Upper lobe of left lung (tissue), 6 donors: ENCODE results near the gene CLPTM1L. TPM values are rescaled to one million over a fixed set of nuclear protein-coding genes. Genes with fewer than 3 reads are reported as not detected.
A peak's percentile ranks its signal among the peaks of the same experiment; 100 is the strongest.

Source experiments
- ATAC-seq, 2 donors: fragments of 200-7000 bp; cut with Tn5 transposase; one replicate each; pipeline ENCODE4 v1.9.1; 2022; ENCODE audit warnings: mild to moderate bottlenecking in 2 of 2, moderate library complexity in 2 of 2; ENCODE audit not compliant: low FRiP score in 2 of 2
- DNase-seq, 2 donors: peaks; one replicate each; pipeline ENCODE4 v3.0.0-alpha.2; 2019 to 2020
- H3K27ac ChIP-seq, 4 donors: fragments of 200-600 bp; sonication (generic); one replicate each; pipeline ENCODE4 v1.5.1; 2016 to 2019
- H3K27me3 ChIP-seq, 4 donors: fragments of 200-600 bp; sonication (generic); one replicate each; pipeline ENCODE4 v1.5.1; 2017 to 2019
- H3K36me3 ChIP-seq, 4 donors: fragments of 200-600 bp; sonication (generic); one replicate each; pipeline ENCODE4 v1.5.1; 2016 to 2019
- H3K4me1 ChIP-seq, 4 donors: fragments of 200-600 bp; sonication (generic); one replicate each; pipeline ENCODE4 v1.5.1; 2018 to 2019
- H3K4me3 ChIP-seq, 4 donors: fragments of 200-600 bp; sonication (generic); one replicate each; pipeline ENCODE4 v1.5.1; 2017 to 2019; ENCODE audit warnings: mild to moderate bottlenecking in 2 of 4, moderate library complexity in 1 of 4
- H3K9me3 ChIP-seq, 4 donors: fragments of 200-600 bp; sonication (generic); one replicate each; pipeline ENCODE4 v1.5.1; 2018 to 2019
- CTCF ChIP-seq, 6 experiments: fragments of 450-650 bp in 4 of 6; fragments of 200-600 bp in 2 of 6; sonication (generic) in 2 of 6; IDR thresholded peaks; one replicate each; pipeline ENCODE4 v1.5.1; 2016 to 2019; ENCODE audit warnings: antibody characterized with exemption in 6 of 6
- EP300 ChIP-seq, 4 donors: sonication (generic); formaldehyde crosslinking; IDR thresholded peaks; one replicate each; pipeline ENCODE4 v1.5.1; 2017; ENCODE audit warnings: antibody characterized with exemption in 4 of 4, control low read depth in 2 of 4
- POLR2A ChIP-seq, 4 donors: fragments of 450-650 bp; IDR thresholded peaks; one replicate each; pipeline ENCODE4 v1.5.1; 2016 to 2017; ENCODE audit warnings: antibody characterized with exemption in 4 of 4, mild to moderate bottlenecking in 2 of 4
- POLR2AphosphoS5 ChIP-seq, 2 donors: sonication (generic); formaldehyde crosslinking; IDR thresholded peaks; one replicate each; pipeline ENCODE4 v1.5.1; 2017; ENCODE audit warnings: antibody characterized with exemption in 2 of 2
- WGBS, 2 donors: methylation state at CpG; one replicate each; pipeline ENCODE4 v1.1.5; 2017 to 2018; 5-methylcytosine and 5-hydroxymethylcytosine counted together
- total RNA-seq, 6 donors: library from RNA; depleted of rRNA in 4 of 6; stranded (reverse); fragments of >200 nt in 4 of 6; gene quantifications; one replicate each; pipeline versions ENCODE4 v1.1.0 to v1.2.1, GENCODE V29; 2016 to 2021
- donor health status: DM: no; HTN: no; CAD: no; lungs with moderate emphysema.
- donor health status: DM: no; HTN: yes; CAD: no; lungs with severe emphysema.

CLPTM1L gene
- total RNA-seq, 6 donors from 2014 or later: 135 to 311 (median 204) TPM

GRCh38 chr5:1388383-1388967 lies 43.6 kb upstream of the CLPTM1L start:
- no peaks in the 10 kb centered on the region for H3K36me3 ChIP-seq
- no peak for TF ChIP-seq POLR2A (IDR thresholded peaks at IDR 0.05)
- no peak for TF ChIP-seq CTCF (IDR thresholded peaks at IDR 0.05)
- no peak for TF ChIP-seq EP300 (IDR thresholded peaks at IDR 0.05)
- no peak for TF ChIP-seq POLR2AphosphoS5 (IDR thresholded peaks at IDR 0.05)
- no peak overlapping the region for H3K4me3 ChIP-seq
- peaks cover 4 to 19% (median 12%) of the 10 kb centered on the region in 4 donors for H3K4me1 ChIP-seq
- WGBS, 2 donors: 86 to 90% methylated on average over 4 of the region's 4 CpGs
- no peaks in the 10 kb centered on the region for H3K9me3 ChIP-seq
- DNase-seq (no peak), ATAC-seq (no peak)
- no peak overlapping the region for H3K27ac ChIP-seq
- no peaks in the 10 kb centered on the region for H3K27me3 ChIP-seq

DNA sequence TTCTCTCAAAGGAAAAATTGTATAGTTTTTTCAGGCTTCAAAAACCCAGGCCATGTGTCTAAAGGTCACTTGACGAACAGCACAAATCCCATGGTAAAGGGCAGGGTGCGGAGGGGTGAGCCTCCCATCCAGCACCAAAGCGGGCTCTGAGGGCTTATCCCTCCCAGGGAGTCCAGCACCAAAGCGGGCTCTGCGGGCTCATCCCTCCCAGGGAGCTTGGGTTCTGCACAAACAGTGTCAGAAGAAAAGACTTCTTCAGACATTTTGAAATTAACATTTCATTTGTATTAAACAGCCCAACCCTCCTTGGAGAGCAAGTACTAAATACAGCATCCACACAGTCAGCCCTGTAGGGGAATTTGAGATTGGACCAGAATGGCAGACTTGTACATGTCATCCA lies 43.0 kb upstream of the CLPTM1L start:
- H3K4me1 ChIP-seq: peaks cover 4 to 19% (median 12%) of the 10 kb centered on the region in 4 donors
- no peaks in the 10 kb centered on the region for H3K27me3 ChIP-seq
- ATAC-seq (no peak), DNase-seq (no peak)
- H3K27ac ChIP-seq: no peak overlapping the region
- H3K9me3 ChIP-seq: no peaks in the 10 kb centered on the region
- no peaks in the 10 kb centered on the region for H3K36me3 ChIP-seq
- WGBS, 2 donors: 93 to 95% methylated on average over 5 of the region's 5 CpGs
- no peak overlapping the region for H3K4me3 ChIP-seq
- no peak for TF ChIP-seq CTCF (IDR thresholded peaks at IDR 0.05)

GRCh38 chr5:1387059-1387755 lies 42.3 kb upstream of the CLPTM1L start:
- TF ChIP-seq POLR2AphosphoS5 (IDR thresholded peaks at IDR 0.05) (no peak), POLR2A (IDR thresholded peaks at IDR 0.05) (no peak), CTCF (IDR thresholded peaks at IDR 0.05) (no peak), EP300 (IDR thresholded peaks at IDR 0.05) (no peak)
- Histone ChIP-seq H3K9me3 (no peaks in the 10 kb centered on the region), H3K4me1 (peaks cover 4 to 19% (median 12%) of the 10 kb centered on the region in 4 donors), H3K4me3 (no peak overlapping the region), H3K27ac (peak overlapping the region in 1 of 4 donors; percentile 88), H3K27me3 (no peaks in the 10 kb centered on the region), H3K36me3 (no peaks in the 10 kb centered on the region)
- no peak for DNase-seq
- no peak for ATAC-seq
- WGBS, 2 donors: 73% methylated on average over 11 of the region's 11 CpGs

DNA sequence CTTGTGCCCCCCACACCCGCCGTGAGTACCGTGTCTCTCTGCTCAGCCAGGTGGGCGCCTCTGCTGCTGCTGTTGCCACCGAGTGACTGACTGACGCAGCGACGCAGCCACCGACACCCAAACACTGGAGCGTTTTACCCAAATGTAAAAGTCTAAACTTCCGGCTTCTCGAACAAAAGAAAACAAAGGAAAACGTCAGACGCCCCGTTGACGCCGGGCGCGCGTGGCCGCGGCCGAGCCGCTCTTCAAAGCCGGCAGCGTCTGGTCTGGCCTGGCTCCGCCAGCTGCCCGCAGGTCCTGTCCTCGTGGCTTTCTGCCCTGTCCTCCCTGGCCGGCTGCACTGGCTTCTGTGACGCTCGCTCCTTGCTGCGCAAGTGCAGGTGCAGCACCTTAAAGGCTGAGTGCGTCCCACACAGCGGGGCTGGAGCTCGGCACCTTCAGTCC lies 41.4 kb upstream of the CLPTM1L start:
- TF ChIP-seq EP300 (IDR thresholded peaks at IDR 0.05) (no peak), POLR2A (IDR thresholded peaks at IDR 0.05) (peak in 2 of 4 donors; percentile 68 to 70)
- peaks cover 4 to 19% (median 12%) of the 10 kb centered on the region in 4 donors for H3K4me1 ChIP-seq
- WGBS, 2 donors: 0 to 2% methylated on average over 22 to 26 of the region's 36 CpGs
- no peaks in the 10 kb centered on the region for H3K27me3 ChIP-seq
- DNase-seq (peak; percentile 81 to 95), ATAC-seq (peak; percentile 74 to 80)
- H3K27ac ChIP-seq: peak overlapping the region; percentile 85 to 90 (median 88)
- no peaks in the 10 kb centered on the region for H3K36me3 ChIP-seq
- H3K9me3 ChIP-seq: no peaks in the 10 kb centered on the region
- H3K4me3 ChIP-seq: peak overlapping the region; percentile 37 to 74 (median 61)

- Histone ChIP-seq H3K9me3 (no peaks in the 10 kb centered on the region), H3K4me3 (peak overlapping the region; percentile 37 to 74 (median 61)), H3K27ac (peak overlapping the region; percentile 85 to 90 (median 88)), H3K27me3 (no peaks in the 10 kb centered on the region), H3K4me1 (peaks cover 8 to 23% (median 14%) of the 10 kb centered on the region in 4 donors), H3K36me3 (no peaks in the 10 kb centered on the region)
- 17 to 20% methylated on average over 26 to 37 of the region's 48 CpGs for WGBS, 2 donors
- ATAC-seq: peak; percentile 94 to 95
- TF ChIP-seq POLR2A (IDR thresholded peaks at IDR 0.05): peak in 3 of 4 donors; percentile 65 to 95 (median 76)
- TF ChIP-seq EP300 (IDR thresholded peaks at IDR 0.05): no peak
- peak in 2 of 6 experiments; percentile 11 to 12 for TF ChIP-seq CTCF (IDR thresholded peaks at IDR 0.05)
- TF ChIP-seq POLR2AphosphoS5 (IDR thresholded peaks at IDR 0.05): peak in 1 of 2 donors; percentile 89
- DNase-seq: peak; percentile 95 to 98
These were observed 40.7 kb upstream of the CLPTM1L start for GRCh38 chr5:1385395-1386273.
